OCI-LY7 (cell line): ENCODE data around the gene TMEM35A.

ENCODE experiments used
- EZH2phosphoT487 ChIP-seq: fragments of 200-600 bp; sonication (generic); IDR thresholded peaks from 2 replicates; pipeline ENCODE4 v1.6.1; 2018; ENCODE audit warnings: low read depth, borderline replicate concordance, mild to moderate bottlenecking, mixed run types, antibody characterized with exemption, low read length, moderate library complexity, mixed read lengths
- TF ChIP-seq, protein P1 (sequence below): fragments of 200-600 bp; sonication (generic); conservative IDR thresholded peaks from 2 replicates; pipeline ENCODE4 v1.5.1; 2014; ENCODE audit warnings: mild to moderate bottlenecking, antibody characterized with exemption, low read length, moderate library complexity, mixed read lengths

DNA sequence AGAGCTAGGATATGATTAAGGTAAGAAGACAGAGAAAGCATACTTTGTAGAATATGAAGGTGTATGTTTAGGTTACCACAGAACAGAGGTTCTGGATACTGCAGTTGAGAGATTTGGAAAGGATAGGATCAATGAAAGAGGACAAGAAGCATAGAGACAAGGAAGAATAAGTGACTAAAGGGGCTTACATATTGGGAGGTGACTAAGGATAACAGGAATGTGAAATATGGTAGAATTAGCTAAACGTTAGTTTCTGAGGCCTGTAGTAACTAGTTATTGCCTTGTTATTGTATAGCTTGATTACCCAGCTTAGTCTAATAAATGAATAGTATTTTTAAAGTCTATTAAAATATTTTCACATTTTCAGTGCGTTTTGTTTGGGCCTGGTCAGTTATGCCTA is 57.6 kb downstream of the TMEM35A start:
- TF ChIP-seq, protein P1, sequence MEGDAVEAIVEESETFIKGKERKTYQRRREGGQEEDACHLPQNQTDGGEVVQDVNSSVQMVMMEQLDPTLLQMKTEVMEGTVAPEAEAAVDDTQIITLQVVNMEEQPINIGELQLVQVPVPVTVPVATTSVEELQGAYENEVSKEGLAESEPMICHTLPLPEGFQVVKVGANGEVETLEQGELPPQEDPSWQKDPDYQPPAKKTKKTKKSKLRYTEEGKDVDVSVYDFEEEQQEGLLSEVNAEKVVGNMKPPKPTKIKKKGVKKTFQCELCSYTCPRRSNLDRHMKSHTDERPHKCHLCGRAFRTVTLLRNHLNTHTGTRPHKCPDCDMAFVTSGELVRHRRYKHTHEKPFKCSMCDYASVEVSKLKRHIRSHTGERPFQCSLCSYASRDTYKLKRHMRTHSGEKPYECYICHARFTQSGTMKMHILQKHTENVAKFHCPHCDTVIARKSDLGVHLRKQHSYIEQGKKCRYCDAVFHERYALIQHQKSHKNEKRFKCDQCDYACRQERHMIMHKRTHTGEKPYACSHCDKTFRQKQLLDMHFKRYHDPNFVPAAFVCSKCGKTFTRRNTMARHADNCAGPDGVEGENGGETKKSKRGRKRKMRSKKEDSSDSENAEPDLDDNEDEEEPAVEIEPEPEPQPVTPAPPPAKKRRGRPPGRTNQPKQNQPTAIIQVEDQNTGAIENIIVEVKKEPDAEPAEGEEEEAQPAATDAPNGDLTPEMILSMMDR = no peak
- no peak for TF ChIP-seq EZH2phosphoT487
